ENCODE results near the gene ZNF408.

ZNF408 gene

GRCh38 chr11:46726206-46726862 lies 25.5 kb downstream of the ZNF408 start:
- DNase-seq (ENCODE audit: low read depth in 2 of 2) = no peak

GRCh38 chr11:46727952-46728658 lies 27.3 kb downstream of the ZNF408 start:
- DNase-seq (ENCODE audit: low read depth in 2 of 2) = no peak

GRCh38 chr11:46728659-46729040 lies 27.8 kb downstream of the ZNF408 start:
- DNase-seq (ENCODE audit: low read depth in 2 of 2) = no peak

- no peak for DNase-seq (ENCODE audit: low read depth in 2 of 2)
Observed at GRCh38 chr11:46729110-46730027, 28.5 kb downstream of the ZNF408 start.

- DNase-seq (ENCODE audit: low read depth in 2 of 2) = no peak
Observed at GRCh38 chr11:46731545-46731944, 30.7 kb downstream of the ZNF408 start.

- no peak for DNase-seq (ENCODE audit: low read depth in 2 of 2)
Observed at GRCh38 chr11:46733234-46733633, 32.4 kb downstream of the ZNF408 start.

GRCh38 chr11:46736146-46736545 lies 35.3 kb downstream of the ZNF408 start:
- no peak for DNase-seq (ENCODE audit: low read depth in 2 of 2)

GRCh38 chr11:46736615-46737014 lies 35.8 kb downstream of the ZNF408 start:
- no peak for DNase-seq (ENCODE audit: low read depth in 2 of 2)

GRCh38 chr11:46737699-46738098 lies 36.9 kb downstream of the ZNF408 start:
- DNase-seq (ENCODE audit: low read depth in 2 of 2) = no peak

GRCh38 chr11:46738887-46739286 lies 38.1 kb downstream of the ZNF408 start:
- no peak for DNase-seq (ENCODE audit: low read depth in 2 of 2)

GRCh38 chr11:46741600-46742484 lies 41.0 kb downstream of the ZNF408 start:
- DNase-seq (ENCODE audit: low read depth in 2 of 2) = no peak

- no peak for DNase-seq (ENCODE audit: low read depth in 2 of 2)
Observed at GRCh38 chr11:46743043-46743442, 42.2 kb downstream of the ZNF408 start.

- no peak for DNase-seq (ENCODE audit: low read depth in 2 of 2)
Observed at GRCh38 chr11:46743693-46744339, 43.0 kb downstream of the ZNF408 start.

- DNase-seq (ENCODE audit: low read depth in 2 of 2) = no peak
Observed at GRCh38 chr11:46745328-46745727, 44.5 kb downstream of the ZNF408 start.

GRCh38 chr11:46745995-46746394 lies 45.2 kb downstream of the ZNF408 start:
- DNase-seq (ENCODE audit: low read depth in 2 of 2) = no peak

GRCh38 chr11:46747150-46747549 lies 46.3 kb downstream of the ZNF408 start:
- no peak for DNase-seq (ENCODE audit: low read depth in 2 of 2)

Measured in stimulated activated CD4-positive, alpha-beta T cell treated with anti-CD3 and anti-CD28 coated beads, Interleukin-4, amount 100 ng/mL, for 48 hours (primary cell).